Stimulated activated CD8-positive, alpha-beta memory T cell treated with anti-CD3 and anti-CD28 coated beads, Interleukin-4, amount 100 ng/mL, for 1 hour (primary cell): Measurements from ENCODE around the gene TXNRD1.
"Not testable (repeated sequence)": the region's sequence is repeated elsewhere in the genome, so short reads cannot be mapped to it uniquely, and the experiment has no call there.

Experiments
- DNase-seq, 2 donors: peaks; one replicate each; pipeline ENCODE4 v3.0.0-alpha.2; 2020; ENCODE audit warnings: low read depth in 2 of 2, low spot score in 1 of 2

Gene TXNRD1

DNA sequence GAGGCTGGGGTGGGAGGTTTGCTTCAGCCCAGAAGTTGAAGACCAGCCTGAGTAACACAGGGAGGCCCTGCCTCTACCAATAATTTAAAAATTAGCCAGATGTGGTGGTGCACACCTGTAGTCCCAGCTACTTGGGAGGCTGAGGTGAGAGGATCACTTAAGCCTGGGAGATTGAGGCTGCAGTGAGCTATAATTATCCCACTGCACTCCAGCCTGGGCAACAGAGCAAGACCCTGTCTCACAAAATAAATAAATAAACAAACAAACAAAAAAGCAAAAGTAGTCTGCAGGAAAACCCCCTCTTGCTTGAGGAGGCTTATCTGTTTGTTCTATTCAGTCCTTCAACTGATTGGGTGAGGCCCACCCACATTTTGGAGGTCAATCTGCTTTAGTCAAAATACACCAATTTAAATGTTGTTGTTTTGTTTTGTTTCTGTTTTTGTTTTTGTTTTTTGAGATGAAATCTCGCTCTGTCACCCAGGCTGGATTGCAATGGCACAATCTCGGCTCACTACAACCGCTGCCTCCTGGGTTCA lies 24.9 kb upstream of the TXNRD1 start:
- DNase-seq = no peak

DNA sequence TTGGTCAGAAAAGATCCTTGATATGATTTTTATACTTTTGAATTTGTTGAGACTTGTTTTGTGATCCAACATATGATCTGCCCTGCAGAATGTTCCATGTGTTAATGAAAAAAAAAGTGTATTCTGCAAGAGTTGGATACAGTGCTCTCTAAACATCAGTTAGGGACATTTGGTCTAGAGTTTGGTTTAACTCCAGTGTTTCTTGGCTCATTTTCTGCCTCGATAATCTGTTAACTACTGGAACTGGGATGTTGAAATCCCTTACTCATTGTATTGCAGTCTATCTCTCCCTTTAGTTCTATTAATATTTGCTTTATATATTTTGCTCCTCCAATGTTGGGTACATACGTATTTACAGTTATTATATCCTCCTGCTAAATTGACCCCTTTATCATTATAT lies 18.3 kb upstream of the TXNRD1 start:
- DNase-seq = no peak

DNA sequence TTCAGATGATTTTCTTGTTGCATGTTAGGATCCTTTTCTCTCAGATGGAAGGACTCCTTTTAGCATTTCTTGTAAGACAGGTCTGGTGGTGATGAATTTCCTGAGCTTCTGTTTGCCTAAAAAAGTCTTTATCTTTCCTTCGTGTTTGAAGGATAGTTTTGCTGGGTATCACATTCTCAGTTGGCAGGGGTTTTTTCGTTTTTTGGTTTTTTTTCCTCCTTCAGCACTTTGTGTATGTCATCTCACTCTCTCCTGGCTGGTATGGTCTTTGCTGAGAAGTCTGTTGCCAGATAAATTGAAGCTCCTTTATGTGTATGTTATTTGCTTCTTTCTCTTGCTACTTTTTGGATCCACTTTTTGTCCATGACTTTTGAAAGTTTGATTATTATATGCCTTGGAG lies 15.6 kb upstream of the TXNRD1 start:
- DNase-seq = no peak

- peak; percentile 5 to 12 for DNase-seq
Measured at GRCh38 chr12:104201238-104202001, 14.2 kb upstream of the TXNRD1 start.

- DNase-seq = no peak
Measured at GRCh38 chr12:104204690-104205480, 10.7 kb upstream of the TXNRD1 start.

DNA sequence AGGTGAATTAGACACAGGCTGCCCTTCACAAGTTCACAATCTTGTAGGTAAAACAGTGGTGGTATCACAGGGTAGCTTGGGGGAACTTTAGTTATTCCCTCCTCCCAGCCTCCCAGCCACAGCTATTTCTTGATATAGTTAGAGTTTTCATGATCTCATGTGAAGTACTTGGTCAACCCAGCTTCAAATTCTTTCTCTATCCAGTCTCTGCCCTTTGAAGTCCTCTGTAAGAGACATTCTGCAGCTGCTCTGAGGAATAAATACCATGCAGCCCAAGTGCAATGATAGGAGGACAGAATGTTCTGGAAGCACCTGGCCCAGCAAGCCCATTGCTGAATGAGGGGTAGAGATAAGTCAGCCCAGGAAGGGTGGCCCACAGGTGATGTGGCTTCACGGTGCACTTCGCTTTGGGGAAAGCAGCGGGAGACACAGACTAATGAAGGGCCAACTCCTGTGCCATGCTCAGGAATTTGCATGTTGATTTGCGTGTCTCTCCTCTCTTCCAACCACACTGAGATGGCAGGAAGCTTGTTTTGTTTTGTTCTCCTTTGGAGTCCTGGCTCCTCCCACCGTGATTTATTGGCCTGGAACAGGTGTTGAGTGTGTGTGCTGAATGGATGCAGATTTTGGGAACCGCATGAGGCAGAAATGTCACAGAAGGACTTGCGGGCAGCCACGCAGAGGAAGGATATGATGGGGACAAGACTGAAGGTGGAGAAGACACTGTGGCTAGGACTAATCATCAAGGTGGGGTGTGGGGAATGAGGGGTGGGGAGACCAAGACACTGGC lies 8.0 kb upstream of the TXNRD1 start:
- DNase-seq = no peak

- DNase-seq = no peak
Measured at GRCh38 chr12:104212516-104212915, 3.1 kb upstream of the TXNRD1 start.

DNA sequence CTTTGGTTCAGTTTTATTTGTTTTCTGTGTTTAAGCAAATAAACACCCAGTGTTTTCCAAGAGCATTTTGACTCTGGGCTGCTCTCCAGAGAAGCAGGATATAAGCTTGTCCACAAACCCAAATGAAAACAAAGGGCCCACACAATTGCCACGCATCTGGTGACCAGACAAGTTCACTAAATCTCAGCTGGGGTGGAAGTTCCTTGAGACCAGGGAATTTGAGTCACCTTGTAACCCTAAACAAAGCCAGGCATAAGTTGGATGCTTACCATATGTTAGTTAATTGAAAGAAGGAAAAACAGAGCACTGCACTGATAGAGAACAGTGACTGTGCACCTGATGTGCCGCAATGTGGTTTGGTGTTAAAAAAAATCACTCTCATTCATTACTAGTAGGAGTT lies 1.6 kb upstream of the TXNRD1 start:
- DNase-seq = no peak

GRCh38 chr12:104216521-104216924 lies 944 bp downstream of the TXNRD1 start:
- DNase-seq = no peak

DNA sequence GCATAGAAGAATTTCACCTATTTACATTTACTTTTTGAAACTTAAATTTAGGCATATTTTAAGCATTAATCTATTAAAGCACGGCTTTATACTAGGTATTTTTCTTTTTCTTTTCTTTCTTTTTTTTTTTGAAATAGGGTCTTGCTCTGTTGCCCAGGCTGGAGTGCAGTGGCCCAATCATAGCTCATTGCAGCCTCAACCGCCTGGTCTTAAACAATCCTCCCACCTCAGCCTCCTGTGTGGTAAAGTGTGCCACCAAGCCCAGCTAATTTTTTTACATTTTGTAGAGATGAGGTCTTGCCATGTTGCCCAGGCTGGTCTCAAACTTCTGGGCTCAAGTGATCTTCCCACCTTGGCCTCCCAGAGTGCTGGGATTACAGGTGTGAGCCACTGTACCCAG lies 2.9 kb downstream of the TXNRD1 start:
- not testable (repeated sequence) for DNase-seq

DNA sequence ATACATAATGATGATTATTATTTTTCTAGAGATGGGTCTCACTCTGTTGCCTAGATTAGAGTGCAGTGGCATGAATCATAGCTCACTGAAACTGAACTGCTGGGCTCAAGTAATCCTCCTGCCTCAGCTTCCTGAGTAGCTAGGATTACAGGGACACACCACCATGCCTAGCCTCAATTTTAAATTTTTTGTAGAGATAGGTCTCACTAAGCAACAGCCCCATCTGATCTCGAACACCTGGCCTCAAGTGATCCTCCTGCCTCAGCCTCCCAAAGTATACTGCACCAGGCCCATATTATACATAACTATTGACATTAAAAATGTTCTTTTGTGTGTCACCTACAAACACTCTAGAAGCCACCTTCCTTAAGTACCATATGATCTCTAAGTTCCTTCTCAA lies 3.4 kb downstream of the TXNRD1 start:
- no peak for DNase-seq

GRCh38 chr12:104219361-104219892 lies 3.8 kb downstream of the TXNRD1 start:
- no peak for DNase-seq

DNA sequence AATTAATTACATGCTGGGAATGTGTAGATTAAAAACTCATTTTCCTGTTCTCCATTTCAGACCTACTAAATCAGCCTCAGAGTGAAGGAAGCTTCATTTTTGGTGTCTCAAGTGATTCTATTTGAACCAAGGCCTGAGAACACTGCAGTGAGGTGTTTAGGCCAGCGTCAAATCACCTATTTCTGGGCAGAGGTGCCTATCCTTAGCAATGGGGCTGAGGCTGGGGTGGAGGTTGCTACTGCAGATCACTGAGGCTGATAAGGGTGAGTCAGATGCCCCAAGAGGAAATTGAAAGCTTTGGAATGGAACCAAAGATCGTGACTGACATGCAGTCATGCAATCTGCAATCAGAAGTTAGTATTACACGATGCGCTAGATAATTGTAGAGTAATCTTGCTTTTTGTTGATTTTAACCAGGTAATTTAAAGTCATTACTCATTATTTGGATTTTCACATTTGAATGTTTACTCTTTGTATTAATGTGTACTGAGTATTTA lies 4.4 kb downstream of the TXNRD1 start:
- peak in 1 of 2 donors; percentile 34 for DNase-seq

DNA sequence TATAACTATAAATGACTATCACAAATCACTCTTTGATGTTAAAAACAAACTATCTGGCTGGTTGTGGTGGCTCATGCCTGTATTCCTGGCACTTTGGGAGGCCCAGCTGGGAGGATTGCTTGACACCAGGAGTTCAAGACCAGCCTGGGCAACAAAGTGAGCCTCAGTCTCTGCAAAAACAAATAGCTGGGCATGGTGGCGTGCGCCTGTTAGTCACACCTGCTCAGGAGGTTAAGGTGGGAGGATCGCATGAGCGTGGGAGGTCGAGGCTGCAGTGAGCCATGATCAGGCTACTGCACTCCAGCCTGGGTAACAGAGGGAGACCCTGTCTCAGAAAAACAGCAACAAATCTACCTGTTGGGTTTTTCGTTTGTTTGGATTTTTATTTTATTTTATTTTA lies 5.4 kb downstream of the TXNRD1 start:
- DNase-seq = no peak

DNA sequence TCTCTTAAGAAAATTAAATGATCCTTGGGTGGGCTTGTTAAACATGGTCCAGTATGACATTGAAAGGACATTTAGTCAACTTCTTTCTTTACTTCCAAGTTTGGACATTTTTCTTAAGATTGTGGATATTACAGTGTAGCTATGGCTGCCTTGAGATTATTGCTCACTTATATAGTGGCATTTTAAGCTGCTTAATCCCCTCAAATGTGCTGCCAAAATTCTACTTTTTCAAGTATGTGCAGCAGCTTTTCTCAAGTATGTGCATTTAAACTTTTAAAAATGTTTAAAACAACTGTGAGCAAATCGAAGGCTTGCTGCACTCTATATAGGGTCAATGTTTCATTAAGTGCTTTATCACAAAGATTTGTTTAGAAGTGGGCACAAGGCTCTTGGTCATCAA lies 7.4 kb downstream of the TXNRD1 start:
- no peak for DNase-seq

DNA sequence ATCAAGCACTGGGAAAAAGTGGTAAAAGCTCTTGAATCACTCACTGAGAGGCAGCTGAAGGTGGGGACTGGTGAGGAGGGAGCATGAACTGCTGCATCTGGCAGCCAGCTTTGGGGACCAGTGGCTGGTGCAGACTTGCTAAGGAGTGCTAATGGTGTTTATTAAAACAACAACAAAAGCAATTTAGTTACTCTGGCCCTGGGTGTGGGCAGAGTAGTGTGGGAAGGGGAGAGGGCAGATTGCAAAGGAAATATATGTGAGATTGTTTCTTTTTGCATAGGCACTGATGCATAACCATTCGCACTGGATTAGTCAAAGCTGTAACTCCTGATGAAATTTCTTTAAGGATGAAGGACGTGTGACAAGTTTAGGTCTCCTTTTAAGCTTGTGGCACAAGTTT lies 8.1 kb downstream of the TXNRD1 start:
- no peak for DNase-seq

DNA sequence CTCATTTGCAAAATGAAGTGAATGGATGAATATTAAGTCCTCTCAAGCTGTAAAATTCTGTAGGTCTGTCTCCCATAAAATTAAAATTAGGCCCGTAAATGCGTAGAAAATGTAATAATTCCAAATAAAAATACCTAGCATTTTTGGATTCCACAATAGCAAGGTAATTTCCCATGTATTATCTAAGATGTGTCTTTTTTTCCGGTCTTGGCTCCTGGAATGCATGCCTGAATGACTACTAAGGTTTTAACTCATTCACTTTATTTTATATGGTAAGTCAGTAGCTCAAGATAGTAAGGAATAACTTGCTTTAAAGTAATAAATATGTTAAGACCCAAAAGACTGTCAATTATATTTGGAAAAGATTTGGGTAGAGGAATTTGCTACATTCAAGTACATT lies 11.1 kb downstream of the TXNRD1 start:
- DNase-seq = no peak

DNA sequence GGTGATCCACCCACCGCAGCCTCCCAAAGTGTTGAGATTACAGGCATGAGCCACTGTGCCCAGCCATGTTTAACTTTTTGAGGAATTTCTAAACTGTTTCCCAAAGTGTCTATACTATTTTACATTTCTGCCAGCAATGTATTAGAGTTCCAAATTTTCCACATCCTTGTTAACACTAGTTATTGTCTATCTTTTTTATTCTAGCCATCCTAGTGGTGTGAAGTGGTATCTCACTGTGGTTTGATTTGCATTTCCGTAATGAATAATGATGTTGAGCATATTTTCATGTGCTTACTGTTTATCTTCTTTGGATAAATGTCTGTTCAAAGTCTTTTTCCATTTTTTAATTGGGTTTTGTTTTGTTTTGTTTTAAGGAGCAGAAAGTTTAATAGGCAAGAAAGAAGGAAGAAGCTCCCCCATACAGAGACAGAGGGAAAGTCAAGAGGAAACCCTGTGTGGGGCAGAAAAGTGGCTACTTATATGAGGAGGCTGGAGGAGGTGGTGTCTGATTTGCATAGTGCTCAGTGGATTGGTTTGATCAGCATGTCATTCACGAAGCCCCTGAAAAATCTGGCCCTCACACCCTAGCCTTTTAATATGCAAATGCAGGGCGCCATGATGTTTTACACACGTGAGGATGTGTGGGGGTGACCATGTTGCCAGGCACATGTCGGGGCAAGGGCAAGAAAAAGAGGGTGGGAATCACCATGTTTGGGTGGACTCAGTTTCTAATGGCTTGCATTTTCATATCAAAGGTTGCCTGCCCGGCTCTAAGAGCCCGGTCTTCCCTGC lies 14.9 kb downstream of the TXNRD1 start:
- DNase-seq = no peak

- DNase-seq = no peak
Measured at GRCh38 chr12:104232609-104233280, 17.2 kb downstream of the TXNRD1 start.
